ENCODE measurements around the gene KRTDAP.

KRTDAP gene

GRCh38 chr19:35490364-35490763 lies at the start of gene KRTDAP:
Gene KRTDAP, minus strand, starts transcription at chr19:35490464. Its CDS starts 22 bp downstream, at chr19:35490442.
- DNase-seq = no peak

GRCh38 chr19:35539850-35540249 lies 49.6 kb upstream of the KRTDAP start:
- no peak for DNase-seq

GRCh38 chr19:35539314-35539713 lies 49.0 kb upstream of the KRTDAP start:
- DNase-seq = no peak

GRCh38 chr19:35534803-35535480 lies 44.7 kb upstream of the KRTDAP start:
- no peak for DNase-seq

GRCh38 chr19:35533822-35534392 lies 43.6 kb upstream of the KRTDAP start:
- peak in 2 of 4 experiments; percentile 16 to 34 for DNase-seq

- DNase-seq = no peak
Measured at GRCh38 chr19:35533201-35533821, 43.0 kb upstream of the KRTDAP start, which contains the start of gene GAPDHS. Gene GAPDHS, plus strand, starts transcription at chr19:35533456. Its CDS starts 72 bp downstream, at chr19:35533528.

- no peak for DNase-seq
Measured at GRCh38 chr19:35531291-35531690, 41.0 kb upstream of the KRTDAP start.

GRCh38 chr19:35529241-35530218 lies 39.3 kb upstream of the KRTDAP start:
- DNase-seq = no peak

- DNase-seq = no peak
Measured at GRCh38 chr19:35528218-35529038, 38.2 kb upstream of the KRTDAP start, which contains the start of gene SBSN. Gene SBSN, minus strand, starts transcription at chr19:35528311. Its CDS starts 30 bp downstream, at chr19:35528281.

GRCh38 chr19:35525873-35526272 lies 35.6 kb upstream of the KRTDAP start:
- no peak for DNase-seq

GRCh38 chr19:35524181-35524837 lies 34.0 kb upstream of the KRTDAP start:
- DNase-seq = no peak

GRCh38 chr19:35522745-35523327 lies 32.6 kb upstream of the KRTDAP start:
- no peak for DNase-seq

GRCh38 chr19:35521124-35521743 lies 31.0 kb upstream of the KRTDAP start:
- no peak for DNase-seq

GRCh38 chr19:35519291-35519690 lies 29.0 kb upstream of the KRTDAP start:
- no peak for DNase-seq

- DNase-seq = no peak
Measured at GRCh38 chr19:35518313-35518712, 28.0 kb upstream of the KRTDAP start.

GRCh38 chr19:35517342-35517741 lies 27.1 kb upstream of the KRTDAP start:
- no peak for DNase-seq

- no peak for DNase-seq
Measured at GRCh38 chr19:35516310-35516709, 26.0 kb upstream of the KRTDAP start.

- no peak for DNase-seq
Measured at GRCh38 chr19:35514282-35514809, 24.1 kb upstream of the KRTDAP start.

- DNase-seq = no peak
Measured at GRCh38 chr19:35513628-35514281, 23.5 kb upstream of the KRTDAP start, which contains the start of gene DMKN. Gene DMKN, minus strand, starts transcription at chr19:35513649. Its CDS starts 174 bp downstream, at chr19:35513475.

Data from activated CD4-positive, CD25-positive, alpha-beta regulatory T cell (primary cell).